K562 (cell line): ENCODE results near the gene CIART. TPM values are rescaled to one million over a fixed set of nuclear protein-coding genes. Genes with fewer than 3 reads are reported as not detected.

Source experiments
- CSDE1 ChIP-seq, 2 experiments: fragments of 450-650 bp; IDR thresholded peaks; 2 replicates each; pipeline ENCODE4 v1.6.1; 2016; ENCODE audit warnings: mild to moderate bottlenecking in 1 of 2
- HCFC1 ChIP-seq: IDR thresholded peaks from 2 replicates; pipeline ENCODE4 v1.6.1; 2012; ENCODE audit warnings: low read depth, low read length, improper control_type of control experiment
- MCM5 ChIP-seq: fragments of 450-650 bp; IDR thresholded peaks from 2 replicates; pipeline ENCODE4 v1.6.1; 2016; ENCODE audit warnings: low read depth
- NFXL1 ChIP-seq: fragments of 450-650 bp; formaldehyde crosslinking; IDR thresholded peaks from 2 replicates; pipeline ENCODE4 v1.4.0; 2021; ENCODE audit warnings: mild to moderate bottlenecking
- RUNX1 ChIP-seq: sonication (generic); IDR thresholded peaks from 2 replicates; pipeline ENCODE4 v1.6.1; 2016; ENCODE audit warnings: antibody characterized with exemption, low read depth
- SLC30A9 ChIP-seq: fragments of 250-450 bp; sonication (Bioruptor Pico); IDR thresholded peaks from 2 replicates; pipeline ENCODE4 v1.8.0; 2022; ENCODE audit warnings: mild to moderate bottlenecking, moderate library complexity
- SMC3 ChIP-seq: conservative IDR thresholded peaks from 2 replicates; pipeline ENCODE4 v1.6.1; 2011; ENCODE audit warnings: low read depth, low read length, improper control_type of control experiment; ENCODE audit not compliant: insufficient read depth
- TEAD1 ChIP-seq, 2 experiments: fragments of 450-650 bp in 1 of 2; sonication (generic) in 1 of 2; formaldehyde crosslinking; IDR thresholded peaks; 2 replicates each; pipeline versions ENCODE4 v1.4.0 to v1.8.0; 2020 to 2022; ENCODE audit warnings: mild to moderate bottlenecking in 2 of 2, missing genetic modification reagents in 1 of 2
- TOE1 ChIP-seq, 2 experiments: fragments of 450-650 bp in 1 of 2; sonication (generic) in 1 of 2; formaldehyde crosslinking in 1 of 2; IDR thresholded peaks; 2 replicates each; pipeline versions ENCODE4 v1.7.1 to v1.8.0; 2016 to 2022; ENCODE audit warnings: borderline replicate concordance in 2 of 2, mild to moderate bottlenecking in 2 of 2, antibody characterized with exemption in 1 of 2, inconsistent platforms in 1 of 2, low read depth in 1 of 2, missing genetic modification reagents in 1 of 2, moderate library complexity in 1 of 2
- ZNF133 ChIP-seq: fragments of 250-450 bp; sonication (Bioruptor Pico); IDR thresholded peaks from 2 replicates; pipeline ENCODE4 v1.4.0; 2020; ENCODE audit warnings: mild to moderate bottlenecking
- ZNF316 ChIP-seq: fragments of 450-650 bp; IDR thresholded peaks from 2 replicates; pipeline ENCODE4 v1.6.1; 2016
- ZNF507 ChIP-seq: conservative IDR thresholded peaks from 2 replicates; pipeline ENCODE4 v1.6.1; 2017; ENCODE audit warnings: missing genetic modification characterization, missing compliant biosample characterization
- ZNF707 ChIP-seq: fragments of 250-450 bp; sonication (Bioruptor Pico); conservative IDR thresholded peaks from 2 replicates; pipeline ENCODE4 v1.8.0; 2022; ENCODE audit warnings: inconsistent platforms, mild to moderate bottlenecking, moderate library complexity
- polyA plus RNA-seq, 8 experiments: library from polyadenylated mRNA; depleted of rRNA in 4 of 8; stranded (reverse) in 5 of 8; unstranded in 3 of 8; fragments of >200 nt; fragmentation: Nextera tagmentation in 2 of 8; fragmentation: Illumina TruSeq in 1 of 8; extraction: Ambion mirVana in 2 of 8; extraction: Trizol in 1 of 8; gene quantifications; 2 replicates each; pipeline versions ENCODE4 v1.2.1 to v1.2.3, GENCODE V29; 2011 to 2014; ENCODE audit warnings: inconsistent platforms in 1 of 8, missing spikeins in 1 of 8
- total RNA-seq, 7 experiments: library from RNA; depleted of rRNA in 6 of 7; stranded (reverse); fragments of >200 nt in 6 of 7; fragmentation: Illumina TruSeq in 2 of 7; extraction: Trizol in 2 of 7; gene quantifications; 2 replicates each; pipeline versions ENCODE4 v1.2.1 to v1.2.3, GENCODE V29; 2011 to 2021; ENCODE audit warnings: low replicate concordance in 1 of 7
- TF ChIP-seq, protein P1 (sequence below): sonication (generic); formaldehyde crosslinking; IDR thresholded peaks from 2 replicates; pipeline ENCODE4 v1.8.0; 2022; ENCODE audit warnings: mild to moderate bottlenecking, missing genetic modification reagents
- TF ChIP-seq, protein P2 (sequence below), 2 experiments: fragments of 450-650 bp; IDR thresholded peaks; 2 replicates each; pipeline ENCODE4 v1.6.1; 2018; ENCODE audit warnings: mild to moderate bottlenecking in 2 of 2, low read depth in 1 of 2; ENCODE audit not compliant: partially characterized antibody in 2 of 2
- TF ChIP-seq, protein P3 (sequence below): fragments of 450-650 bp; IDR thresholded peaks from 2 replicates; pipeline ENCODE4 v1.6.1; 2017; ENCODE audit warnings: antibody characterized with exemption, mild to moderate bottlenecking
- TF ChIP-seq, protein P4 (sequence below), 2 experiments: fragments of 450-650 bp; IDR thresholded peaks; 2 replicates each; pipeline ENCODE4 v1.6.1; 2016

Gene CIART
- total and polyA plus RNA-seq, 9 of the 15 experiments (the other 6 are each of a cell fraction or from before 2014, with no cell fraction given): 0.07 to 0.35 (median 0.19) TPM; not detected in 2

DNA sequence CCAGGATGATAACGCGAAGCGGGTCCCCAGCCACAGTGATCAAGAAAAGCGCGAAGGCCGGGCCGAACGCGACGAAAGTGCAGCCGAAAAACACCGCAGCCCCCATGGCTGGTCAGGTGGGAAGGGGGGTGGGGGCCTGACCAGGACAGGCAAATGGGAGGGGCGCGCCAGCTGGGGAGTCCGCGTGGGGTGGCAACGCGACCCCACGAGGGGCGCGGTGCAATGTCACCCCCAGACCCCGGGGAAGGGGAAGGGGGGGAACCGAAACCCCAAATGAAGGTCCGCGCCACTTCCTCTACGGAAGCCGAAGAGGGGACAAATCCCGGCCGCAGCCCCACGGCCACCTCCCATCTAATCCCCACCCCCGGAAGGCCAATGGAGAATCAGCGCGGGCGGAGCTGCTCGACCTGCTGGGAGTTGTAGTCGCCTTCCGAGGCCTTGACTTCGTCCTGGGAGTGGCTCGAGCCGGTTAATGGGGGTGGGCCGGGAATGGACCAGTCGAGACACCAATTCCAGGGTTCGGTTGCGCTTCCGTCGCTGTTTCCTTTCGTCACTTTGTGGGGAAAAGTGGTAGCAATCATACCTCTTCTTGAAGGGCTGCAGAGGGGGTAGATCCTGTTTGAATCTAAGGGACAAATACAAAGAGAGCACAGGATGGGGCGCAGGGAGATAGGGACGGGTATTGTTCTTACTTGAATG is 13.5 kb upstream of the CIART start, which contains the start of gene APH1A (continued):
- no peak for TF ChIP-seq NFXL1 (CRISPR knock-in tag)
- TF ChIP-seq MCM5: no peak
- TF ChIP-seq SLC30A9 (CRISPR knock-in tag): no peak
- peak; percentile 95 for TF ChIP-seq HCFC1
- no peak for TF ChIP-seq ZNF133 (CRISPR knock-in tag)
- TF ChIP-seq, protein P1, sequence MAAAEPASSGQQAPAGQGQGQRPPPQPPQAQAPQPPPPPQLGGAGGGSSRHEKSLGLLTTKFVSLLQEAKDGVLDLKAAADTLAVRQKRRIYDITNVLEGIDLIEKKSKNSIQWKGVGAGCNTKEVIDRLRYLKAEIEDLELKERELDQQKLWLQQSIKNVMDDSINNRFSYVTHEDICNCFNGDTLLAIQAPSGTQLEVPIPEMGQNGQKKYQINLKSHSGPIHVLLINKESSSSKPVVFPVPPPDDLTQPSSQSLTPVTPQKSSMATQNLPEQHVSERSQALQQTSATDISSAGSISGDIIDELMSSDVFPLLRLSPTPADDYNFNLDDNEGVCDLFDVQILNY: no peak
- TF ChIP-seq RUNX1: no peak
- TF ChIP-seq, protein P2, sequence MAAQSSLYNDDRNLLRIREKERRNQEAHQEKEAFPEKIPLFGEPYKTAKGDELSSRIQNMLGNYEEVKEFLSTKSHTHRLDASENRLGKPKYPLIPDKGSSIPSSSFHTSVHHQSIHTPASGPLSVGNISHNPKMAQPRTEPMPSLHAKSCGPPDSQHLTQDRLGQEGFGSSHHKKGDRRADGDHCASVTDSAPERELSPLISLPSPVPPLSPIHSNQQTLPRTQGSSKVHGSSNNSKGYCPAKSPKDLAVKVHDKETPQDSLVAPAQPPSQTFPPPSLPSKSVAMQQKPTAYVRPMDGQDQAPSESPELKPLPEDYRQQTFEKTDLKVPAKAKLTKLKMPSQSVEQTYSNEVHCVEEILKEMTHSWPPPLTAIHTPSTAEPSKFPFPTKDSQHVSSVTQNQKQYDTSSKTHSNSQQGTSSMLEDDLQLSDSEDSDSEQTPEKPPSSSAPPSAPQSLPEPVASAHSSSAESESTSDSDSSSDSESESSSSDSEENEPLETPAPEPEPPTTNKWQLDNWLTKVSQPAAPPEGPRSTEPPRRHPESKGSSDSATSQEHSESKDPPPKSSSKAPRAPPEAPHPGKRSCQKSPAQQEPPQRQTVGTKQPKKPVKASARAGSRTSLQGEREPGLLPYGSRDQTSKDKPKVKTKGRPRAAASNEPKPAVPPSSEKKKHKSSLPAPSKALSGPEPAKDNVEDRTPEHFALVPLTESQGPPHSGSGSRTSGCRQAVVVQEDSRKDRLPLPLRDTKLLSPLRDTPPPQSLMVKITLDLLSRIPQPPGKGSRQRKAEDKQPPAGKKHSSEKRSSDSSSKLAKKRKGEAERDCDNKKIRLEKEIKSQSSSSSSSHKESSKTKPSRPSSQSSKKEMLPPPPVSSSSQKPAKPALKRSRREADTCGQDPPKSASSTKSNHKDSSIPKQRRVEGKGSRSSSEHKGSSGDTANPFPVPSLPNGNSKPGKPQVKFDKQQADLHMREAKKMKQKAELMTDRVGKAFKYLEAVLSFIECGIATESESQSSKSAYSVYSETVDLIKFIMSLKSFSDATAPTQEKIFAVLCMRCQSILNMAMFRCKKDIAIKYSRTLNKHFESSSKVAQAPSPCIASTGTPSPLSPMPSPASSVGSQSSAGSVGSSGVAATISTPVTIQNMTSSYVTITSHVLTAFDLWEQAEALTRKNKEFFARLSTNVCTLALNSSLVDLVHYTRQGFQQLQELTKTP (IDR thresholded peaks at IDR 0.05; ENCODE audit: low read depth in 1 of 2, partially characterized antibody in 2 of 2): peak in 1 of 2 experiments; percentile 83
- TF ChIP-seq, protein P3, sequence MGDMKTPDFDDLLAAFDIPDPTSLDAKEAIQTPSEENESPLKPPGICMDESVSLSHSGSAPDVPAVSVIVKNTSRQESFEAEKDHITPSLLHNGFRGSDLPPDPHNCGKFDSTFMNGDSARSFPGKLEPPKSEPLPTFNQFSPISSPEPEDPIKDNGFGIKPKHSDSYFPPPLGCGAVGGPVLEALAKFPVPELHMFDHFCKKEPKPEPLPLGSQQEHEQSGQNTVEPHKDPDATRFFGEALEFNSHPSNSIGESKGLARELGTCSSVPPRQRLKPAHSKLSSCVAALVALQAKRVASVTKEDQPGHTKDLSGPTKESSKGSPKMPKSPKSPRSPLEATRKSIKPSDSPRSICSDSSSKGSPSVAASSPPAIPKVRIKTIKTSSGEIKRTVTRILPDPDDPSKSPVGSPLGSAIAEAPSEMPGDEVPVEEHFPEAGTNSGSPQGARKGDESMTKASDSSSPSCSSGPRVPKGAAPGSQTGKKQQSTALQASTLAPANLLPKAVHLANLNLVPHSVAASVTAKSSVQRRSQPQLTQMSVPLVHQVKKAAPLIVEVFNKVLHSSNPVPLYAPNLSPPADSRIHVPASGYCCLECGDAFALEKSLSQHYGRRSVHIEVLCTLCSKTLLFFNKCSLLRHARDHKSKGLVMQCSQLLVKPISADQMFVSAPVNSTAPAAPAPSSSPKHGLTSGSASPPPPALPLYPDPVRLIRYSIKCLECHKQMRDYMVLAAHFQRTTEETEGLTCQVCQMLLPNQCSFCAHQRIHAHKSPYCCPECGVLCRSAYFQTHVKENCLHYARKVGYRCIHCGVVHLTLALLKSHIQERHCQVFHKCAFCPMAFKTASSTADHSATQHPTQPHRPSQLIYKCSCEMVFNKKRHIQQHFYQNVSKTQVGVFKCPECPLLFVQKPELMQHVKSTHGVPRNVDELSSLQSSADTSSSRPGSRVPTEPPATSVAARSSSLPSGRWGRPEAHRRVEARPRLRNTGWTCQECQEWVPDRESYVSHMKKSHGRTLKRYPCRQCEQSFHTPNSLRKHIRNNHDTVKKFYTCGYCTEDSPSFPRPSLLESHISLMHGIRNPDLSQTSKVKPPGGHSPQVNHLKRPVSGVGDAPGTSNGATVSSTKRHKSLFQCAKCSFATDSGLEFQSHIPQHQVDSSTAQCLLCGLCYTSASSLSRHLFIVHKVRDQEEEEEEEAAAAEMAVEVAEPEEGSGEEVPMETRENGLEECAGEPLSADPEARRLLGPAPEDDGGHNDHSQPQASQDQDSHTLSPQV: no peak
- no peak for TF ChIP-seq ZNF507 (tag)
- TF ChIP-seq CSDE1 (IDR thresholded peaks at IDR 0.05): no peak
- TF ChIP-seq ZNF316: no peak
- no peak for TF ChIP-seq SMC3
- no peak for TF ChIP-seq ZNF707 (CRISPR knock-in tag)
- TF ChIP-seq TOE1 (IDR thresholded peaks at IDR 0.05; ENCODE audit: borderline replicate concordance): 0 out of 2 replicates have a peak, but pooled peaks have one; percentile 48
- TF ChIP-seq TOE1 (CRISPR knock-in tag; IDR thresholded peaks at IDR 0.05; ENCODE audit: borderline replicate concordance, low read depth): no peak
- TF ChIP-seq, protein P4, sequence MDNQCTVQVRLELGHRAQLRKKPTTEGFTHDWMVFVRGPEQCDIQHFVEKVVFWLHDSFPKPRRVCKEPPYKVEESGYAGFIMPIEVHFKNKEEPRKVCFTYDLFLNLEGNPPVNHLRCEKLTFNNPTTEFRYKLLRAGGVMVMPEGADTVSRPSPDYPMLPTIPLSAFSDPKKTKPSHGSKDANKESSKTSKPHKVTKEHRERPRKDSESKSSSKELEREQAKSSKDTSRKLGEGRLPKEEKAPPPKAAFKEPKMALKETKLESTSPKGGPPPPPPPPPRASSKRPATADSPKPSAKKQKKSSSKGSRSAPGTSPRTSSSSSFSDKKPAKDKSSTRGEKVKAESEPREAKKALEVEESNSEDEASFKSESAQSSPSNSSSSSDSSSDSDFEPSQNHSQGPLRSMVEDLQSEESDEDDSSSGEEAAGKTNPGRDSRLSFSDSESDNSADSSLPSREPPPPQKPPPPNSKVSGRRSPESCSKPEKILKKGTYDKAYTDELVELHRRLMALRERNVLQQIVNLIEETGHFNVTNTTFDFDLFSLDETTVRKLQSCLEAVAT (IDR thresholded peaks at IDR 0.05): no peak
- TF ChIP-seq TEAD1 (CRISPR knock-in tag; IDR thresholded peaks at IDR 0.05): no peak
